Astrocyte of the cerebellum (primary cell): Measurements from ENCODE around the gene TCEANC2.

Experiments
- DNase-seq: peaks from one replicate; pipeline ENCODE4 v3.0.0-alpha.2; 2011; ENCODE audit warnings: low read depth
- H3K4me3 ChIP-seq: 2 replicates; pipeline ENCODE4 v1.5.1; 2011; ENCODE audit warnings: mild to moderate bottlenecking, low read depth, low read length, moderate library complexity
- in situ Hi-C: cut with HindIII; loops from 2 replicates; pipeline ENCODE4 v1.10.0; 2017; ENCODE audit warnings: low sequenced_read_pairs
- TF ChIP-seq, protein P1 (sequence below): IDR thresholded peaks from 2 replicates; pipeline ENCODE4 v1.5.1; 2012; ENCODE audit warnings: low read length, low read depth, moderate library complexity, mild to moderate bottlenecking; ENCODE audit errors: missing control alignments

TCEANC2 gene

DNA sequence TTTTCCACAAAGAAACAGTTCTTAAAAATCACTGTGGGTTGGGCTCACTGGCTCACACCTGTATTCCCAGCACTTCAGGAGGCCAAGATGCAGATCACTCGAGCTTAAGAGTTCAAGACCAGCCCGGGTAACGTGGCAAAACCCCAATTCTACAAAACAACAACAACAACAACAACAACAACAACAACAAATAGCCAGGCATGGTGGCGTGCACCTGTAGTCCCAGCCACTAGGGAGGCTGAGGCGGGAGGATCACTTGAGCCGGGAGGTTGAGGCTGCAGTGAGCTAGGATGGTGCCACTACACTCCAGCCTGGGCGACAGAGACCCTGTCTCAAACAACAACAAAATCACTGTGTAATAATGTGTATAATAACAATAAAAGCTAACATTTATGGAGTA is 58.6 kb downstream of the TCEANC2 start:
- no peak for DNase-seq
- in situ Hi-C loops, result no loop called here

DNA sequence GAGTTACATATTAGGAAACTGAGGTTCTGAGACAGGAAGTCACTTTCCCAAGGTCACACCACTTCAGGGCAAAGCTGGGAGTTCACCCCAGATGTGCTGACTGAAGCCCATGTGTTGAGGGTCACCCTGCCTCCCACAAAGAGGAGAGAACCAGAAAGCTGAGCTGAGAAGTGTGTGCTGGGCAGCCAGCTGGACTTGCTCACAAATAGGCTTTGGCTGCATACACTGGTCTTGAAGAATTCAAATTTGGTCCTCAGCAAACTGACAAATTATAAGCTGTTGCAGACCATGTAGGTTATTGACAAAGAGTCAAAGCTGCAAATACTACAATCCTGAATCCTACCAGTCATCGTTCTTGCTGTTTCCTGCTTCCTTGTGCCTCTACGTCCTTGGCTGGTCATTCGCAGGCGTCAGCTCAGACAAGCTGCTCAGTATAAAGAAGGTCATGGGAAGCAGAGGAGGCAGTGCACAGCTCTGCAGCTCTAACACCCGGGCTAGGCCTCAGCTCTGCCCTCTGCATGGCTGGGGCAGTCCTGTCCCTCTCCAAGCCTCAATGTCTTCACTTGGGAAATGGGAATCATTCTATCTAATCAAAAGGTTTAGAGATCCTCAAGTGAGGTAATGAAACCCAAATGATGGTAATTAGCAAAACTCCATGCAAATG is 59.4 kb downstream of the TCEANC2 start:
- in situ Hi-C loops, result no loop called here
- TF ChIP-seq, protein P1, sequence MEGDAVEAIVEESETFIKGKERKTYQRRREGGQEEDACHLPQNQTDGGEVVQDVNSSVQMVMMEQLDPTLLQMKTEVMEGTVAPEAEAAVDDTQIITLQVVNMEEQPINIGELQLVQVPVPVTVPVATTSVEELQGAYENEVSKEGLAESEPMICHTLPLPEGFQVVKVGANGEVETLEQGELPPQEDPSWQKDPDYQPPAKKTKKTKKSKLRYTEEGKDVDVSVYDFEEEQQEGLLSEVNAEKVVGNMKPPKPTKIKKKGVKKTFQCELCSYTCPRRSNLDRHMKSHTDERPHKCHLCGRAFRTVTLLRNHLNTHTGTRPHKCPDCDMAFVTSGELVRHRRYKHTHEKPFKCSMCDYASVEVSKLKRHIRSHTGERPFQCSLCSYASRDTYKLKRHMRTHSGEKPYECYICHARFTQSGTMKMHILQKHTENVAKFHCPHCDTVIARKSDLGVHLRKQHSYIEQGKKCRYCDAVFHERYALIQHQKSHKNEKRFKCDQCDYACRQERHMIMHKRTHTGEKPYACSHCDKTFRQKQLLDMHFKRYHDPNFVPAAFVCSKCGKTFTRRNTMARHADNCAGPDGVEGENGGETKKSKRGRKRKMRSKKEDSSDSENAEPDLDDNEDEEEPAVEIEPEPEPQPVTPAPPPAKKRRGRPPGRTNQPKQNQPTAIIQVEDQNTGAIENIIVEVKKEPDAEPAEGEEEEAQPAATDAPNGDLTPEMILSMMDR, result no peak
- H3K4me3 ChIP-seq, result no peak overlapping the region
- no peak for DNase-seq

More for the DNA sequence above, 58.6 kb downstream of the TCEANC2 start:
- TF ChIP-seq, protein P1, result no peak
- H3K4me3 ChIP-seq, result no peak overlapping the region

- in situ Hi-C loops, result no loop called here
- no peak overlapping the region for H3K4me3 ChIP-seq
- DNase-seq, result no peak
- TF ChIP-seq, protein P1, result no peak
Measured at GRCh38 chr1:54114001-54114400, 60.6 kb downstream of the TCEANC2 start.

DNA sequence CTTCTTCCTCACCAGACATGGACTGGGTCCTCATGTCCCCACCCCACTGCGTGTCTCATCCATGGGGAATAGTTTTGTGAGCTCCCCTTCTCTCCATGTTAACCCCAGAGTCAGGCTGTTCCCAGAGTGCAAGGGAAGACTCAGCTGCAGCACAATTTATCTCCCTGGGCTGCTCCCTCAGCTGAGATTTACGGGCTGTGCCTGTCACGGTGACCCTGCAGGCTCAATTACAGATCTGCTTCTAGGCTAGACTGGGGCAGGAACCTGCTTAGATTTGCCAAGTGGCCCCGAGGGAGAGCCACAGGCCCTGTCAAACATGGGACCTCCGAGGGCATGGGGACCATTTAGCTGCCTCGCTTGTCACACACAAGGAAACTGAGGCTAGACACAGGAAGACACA is 61.5 kb downstream of the TCEANC2 start:
- no peak for DNase-seq

DNA sequence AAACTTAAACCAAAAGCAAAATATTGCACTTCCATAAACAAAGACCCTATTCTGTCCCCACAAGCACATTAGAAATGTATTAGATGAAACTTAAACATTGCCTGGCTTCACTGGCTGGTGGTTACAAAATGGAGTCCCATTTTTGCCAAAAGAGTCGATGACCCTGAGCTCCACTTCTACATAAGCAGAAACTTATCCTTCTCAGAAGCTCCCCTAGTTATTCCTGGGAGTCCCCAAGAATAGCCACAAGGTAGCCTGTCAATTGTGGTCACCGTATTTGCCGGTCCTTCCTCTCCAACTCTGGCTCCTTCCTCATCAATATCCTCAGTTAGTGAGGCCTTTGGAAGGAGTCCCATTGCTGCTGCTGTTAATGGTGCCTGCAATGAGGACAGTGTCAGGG is 62.1 kb downstream of the TCEANC2 start:
- H3K4me3 ChIP-seq, result no peak overlapping the region
- no peak for DNase-seq
- TF ChIP-seq, protein P1, result no peak
- in situ Hi-C loops, result no loop called here

More for the DNA sequence above, 61.5 kb downstream of the TCEANC2 start:
- no peak overlapping the region for H3K4me3 ChIP-seq
- in situ Hi-C loops, result no loop called here
- TF ChIP-seq, protein P1, result no peak

GRCh38 chr1:54117815-54118563 is 64.6 kb downstream of the TCEANC2 start:
- no peak overlapping the region for H3K4me3 ChIP-seq
- TF ChIP-seq, protein P1, result no peak
- DNase-seq, result no peak
- in situ Hi-C loops, result no loop called here
